ENCODE data around the gene CCM2. TPM values are rescaled to one million over a fixed set of nuclear protein-coding genes. Genes with fewer than 3 reads are reported as not detected.

Gene CCM2
- total RNA-seq, 3 donors from 2014 or later (not counting 1 experiment from before 2014, with no cell fraction given), result 66.2 to 104 (median 97.5) TPM

DNA sequence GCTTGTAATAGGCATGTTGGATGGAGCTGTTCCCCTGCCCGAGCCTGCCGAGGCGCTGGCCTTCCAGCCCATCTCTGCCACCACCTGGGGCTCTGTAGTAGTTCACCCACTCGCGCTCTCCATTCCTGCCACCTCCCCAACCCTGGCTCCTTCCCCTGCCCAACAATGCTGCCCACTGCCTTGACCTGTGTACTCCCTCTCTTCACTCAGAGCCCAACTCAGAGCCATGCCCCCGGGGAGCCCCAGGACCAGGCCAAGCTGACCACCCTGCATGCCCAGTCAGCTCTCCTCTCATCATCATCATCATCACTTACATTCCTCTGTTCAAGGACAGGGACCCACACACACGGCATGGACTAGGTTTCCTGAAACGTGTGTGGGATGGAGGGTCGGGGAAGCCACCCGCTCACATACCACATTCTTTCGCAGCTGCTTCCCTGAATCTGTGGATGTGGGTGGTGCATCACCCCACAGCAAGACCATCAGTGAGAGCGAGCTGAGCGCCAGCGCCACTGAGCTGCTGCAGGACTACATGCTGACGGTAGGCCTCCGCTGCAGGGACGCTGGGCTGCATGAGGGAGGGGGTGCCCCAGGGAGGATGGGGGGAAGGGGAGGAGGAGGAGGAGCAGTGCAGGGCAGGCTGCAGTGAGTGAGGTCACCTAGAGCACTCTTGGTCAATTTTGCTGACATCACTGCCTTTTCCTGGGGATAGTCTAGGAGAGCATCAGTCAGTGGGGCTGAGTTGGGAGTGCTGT, 73.2 kb downstream of the CCM2 start:
- H3K4me3 Mint-ChIP-seq, result no peak overlapping the region
- peaks cover 62% of the 10 kb centered on the region for H3K4me1 ChIP-seq (ENCODE audit: control insufficient read depth, insufficient read depth, low read length)
- H3K27me3 ChIP-seq (ENCODE audit: control insufficient read depth, insufficient read depth, low read length), result no peaks in the 10 kb centered on the region
- no peaks in the 10 kb centered on the region for H3K9me3 ChIP-seq (ENCODE audit: control insufficient read depth, insufficient read depth, low read length)
- intact Hi-C loops (cut with micrococcal nuclease), result loop anchor here (10.0 kb wide), 1 partner anchor 48 kb away; no protein-coding TSS in a partner anchor
- H3K36me3 Mint-ChIP-seq, result no peaks in the 10 kb centered on the region
- H3K27ac Mint-ChIP-seq, result peak overlapping the region; percentile 88 to 92
- H3K27ac ChIP-seq (ENCODE audit: low read length), result no peak overlapping the region
- no peak for ATAC-seq
- 87% methylated on average over 17 of the region's 17 CpGs for WGBS (ENCODE audit: insufficient coverage)
- no peaks in the 10 kb centered on the region for H3K9me3 Mint-ChIP-seq
- H3K27me3 Mint-ChIP-seq (ENCODE audit: low read depth in 2 of 2), result no peaks in the 10 kb centered on the region
- peaks cover 95% of the 10 kb centered on the region for H3K36me3 ChIP-seq (ENCODE audit: control insufficient read depth, insufficient read depth, low read length)
- TF ChIP-seq, protein P1, sequence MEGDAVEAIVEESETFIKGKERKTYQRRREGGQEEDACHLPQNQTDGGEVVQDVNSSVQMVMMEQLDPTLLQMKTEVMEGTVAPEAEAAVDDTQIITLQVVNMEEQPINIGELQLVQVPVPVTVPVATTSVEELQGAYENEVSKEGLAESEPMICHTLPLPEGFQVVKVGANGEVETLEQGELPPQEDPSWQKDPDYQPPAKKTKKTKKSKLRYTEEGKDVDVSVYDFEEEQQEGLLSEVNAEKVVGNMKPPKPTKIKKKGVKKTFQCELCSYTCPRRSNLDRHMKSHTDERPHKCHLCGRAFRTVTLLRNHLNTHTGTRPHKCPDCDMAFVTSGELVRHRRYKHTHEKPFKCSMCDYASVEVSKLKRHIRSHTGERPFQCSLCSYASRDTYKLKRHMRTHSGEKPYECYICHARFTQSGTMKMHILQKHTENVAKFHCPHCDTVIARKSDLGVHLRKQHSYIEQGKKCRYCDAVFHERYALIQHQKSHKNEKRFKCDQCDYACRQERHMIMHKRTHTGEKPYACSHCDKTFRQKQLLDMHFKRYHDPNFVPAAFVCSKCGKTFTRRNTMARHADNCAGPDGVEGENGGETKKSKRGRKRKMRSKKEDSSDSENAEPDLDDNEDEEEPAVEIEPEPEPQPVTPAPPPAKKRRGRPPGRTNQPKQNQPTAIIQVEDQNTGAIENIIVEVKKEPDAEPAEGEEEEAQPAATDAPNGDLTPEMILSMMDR (IDR thresholded peaks at IDR 0.05), result no peak
- H3K4me3 ChIP-seq (ENCODE audit: low read length), result no peak overlapping the region
- DNase-seq, result no peak
- H3K4me1 Mint-ChIP-seq, result peaks cover 59 to 70% of the 10 kb centered on the region in 2 donors

DNA sequence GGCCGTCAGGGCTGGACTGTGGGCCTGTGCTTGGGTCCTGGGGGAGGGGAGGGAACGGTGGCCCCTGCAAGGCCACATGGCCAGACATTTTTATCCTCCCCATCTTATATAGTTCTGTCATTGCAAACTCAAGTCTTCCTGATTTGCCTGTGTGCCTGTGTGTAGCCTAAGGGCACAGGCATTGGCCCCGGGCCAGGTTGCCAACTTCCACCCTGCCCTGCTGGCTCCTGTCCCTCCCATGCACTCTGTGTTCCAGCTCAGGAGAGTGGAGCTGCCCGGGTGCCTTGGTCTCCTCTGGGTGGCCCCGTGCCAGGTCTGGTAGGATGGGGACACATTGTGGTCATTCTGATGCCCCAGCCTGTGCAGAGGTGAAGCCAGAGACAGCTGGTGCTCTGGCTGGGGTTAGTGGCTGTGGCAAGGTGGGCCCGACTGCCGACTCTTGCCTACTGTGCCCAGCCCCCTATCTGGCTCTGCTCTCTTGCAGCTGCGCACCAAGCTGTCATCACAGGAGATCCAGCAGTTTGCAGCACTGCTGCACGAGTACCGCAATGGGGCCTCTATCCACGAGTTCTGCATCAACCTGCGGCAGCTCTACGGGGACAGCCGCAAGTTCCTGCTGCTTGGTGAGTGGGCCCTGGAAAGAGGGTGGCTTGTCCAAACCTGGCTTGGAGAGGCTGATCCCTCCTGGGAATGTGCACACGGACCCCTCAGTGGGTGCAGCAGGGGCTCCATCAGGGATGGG, 74.0 kb downstream of the CCM2 start:
- no peaks in the 10 kb centered on the region for H3K9me3 ChIP-seq (ENCODE audit: control insufficient read depth, insufficient read depth, low read length)
- ATAC-seq, result no peak
- WGBS (ENCODE audit: insufficient coverage), result 74% methylated on average over 14 of the region's 15 CpGs
- Mint-ChIP-seq H3K9me3 (no peaks in the 10 kb centered on the region), H3K4me1 (peaks cover 58 to 70% of the 10 kb centered on the region in 2 donors), H3K4me3 (peak overlapping the region; percentile 79), H3K27me3 (ENCODE audit: low read depth in 2 of 2) (no peaks in the 10 kb centered on the region), H3K27ac (peak overlapping the region; percentile 88 to 92), H3K36me3 (no peaks in the 10 kb centered on the region)
- DNase-seq, result no peak
- intact Hi-C loops (cut with micrococcal nuclease), result loop anchor here (10.0 kb wide), 1 partner anchor 49 kb away; no protein-coding TSS in a partner anchor
- H3K4me1 ChIP-seq (ENCODE audit: control insufficient read depth, insufficient read depth, low read length), result peaks cover 55% of the 10 kb centered on the region
- H3K4me3 ChIP-seq (ENCODE audit: low read length), result no peak overlapping the region
- peak overlapping the region; percentile 27 for H3K27ac ChIP-seq (ENCODE audit: low read length)
- TF ChIP-seq, protein P1 (IDR thresholded peaks at IDR 0.05), result no peak
- H3K27me3 ChIP-seq (ENCODE audit: control insufficient read depth, insufficient read depth, low read length), result no peaks in the 10 kb centered on the region
- peaks cover 87% of the 10 kb centered on the region for H3K36me3 ChIP-seq (ENCODE audit: control insufficient read depth, insufficient read depth, low read length)

DNA sequence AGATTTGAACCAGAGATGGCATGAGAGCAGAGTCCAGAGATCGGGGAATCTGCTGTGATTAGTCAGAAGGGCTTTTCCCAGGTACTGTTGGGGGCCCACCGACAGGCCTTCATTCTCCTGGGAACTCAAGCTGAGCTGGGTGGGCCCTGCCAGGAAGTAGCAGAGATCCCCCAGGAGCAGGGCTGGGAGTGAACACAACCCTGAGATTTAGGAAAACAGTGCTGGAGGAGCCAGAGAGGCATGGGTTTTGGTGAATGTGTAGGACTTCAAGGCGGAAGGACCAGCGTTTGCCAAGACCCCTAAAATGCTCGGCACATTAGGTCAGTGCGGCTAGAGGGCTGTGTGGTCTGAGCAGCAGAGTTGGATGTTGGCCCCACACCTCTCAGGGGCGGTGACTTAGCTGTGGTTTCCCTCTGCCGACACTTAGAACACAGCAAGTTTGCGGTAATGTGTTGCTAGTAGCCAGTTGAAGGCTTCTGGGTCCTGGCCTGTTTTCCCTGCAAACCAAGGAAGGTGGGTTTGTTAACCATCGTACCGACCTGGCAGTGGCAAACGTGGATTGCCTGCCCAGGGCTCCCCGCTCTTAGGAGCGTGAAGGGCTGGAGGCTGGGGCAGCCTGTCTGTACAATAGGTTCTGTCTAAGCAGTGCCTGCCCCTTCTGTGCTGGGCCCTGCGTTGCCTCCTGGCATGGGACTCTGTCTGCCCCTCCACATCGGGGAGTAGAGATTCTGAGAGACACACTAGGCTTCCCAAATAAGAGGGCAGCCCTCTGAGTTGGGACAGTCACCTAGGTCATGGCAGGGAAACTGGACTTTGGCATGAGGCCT, 74.7 kb downstream of the CCM2 start:
- no peaks in the 10 kb centered on the region for H3K36me3 Mint-ChIP-seq
- peak overlapping the region; percentile 88 to 92 for H3K27ac Mint-ChIP-seq

More for the DNA sequence above, 74.7 kb downstream of the CCM2 start:
- Mint-ChIP-seq H3K4me3 (peak overlapping the region; percentile 79), H3K27me3 (ENCODE audit: low read depth in 2 of 2) (no peaks in the 10 kb centered on the region), H3K9me3 (no peaks in the 10 kb centered on the region), H3K4me1 (peaks cover 58 to 77% of the 10 kb centered on the region in 2 donors)
- intact Hi-C loops (cut with micrococcal nuclease), result loop anchor here (5.0 to 10.0 kb wide), 2 partner anchors 50 to 63 kb away; no protein-coding TSS in a partner anchor
- ATAC-seq, result peak; percentile 70 to 90 (median 86)
- WGBS (ENCODE audit: insufficient coverage), result 61% methylated on average over 16 of the region's 16 CpGs
- Histone ChIP-seq H3K27me3 (ENCODE audit: control insufficient read depth, insufficient read depth, low read length) (no peaks in the 10 kb centered on the region), H3K4me3 (ENCODE audit: low read length) (no peak overlapping the region), H3K4me1 (ENCODE audit: control insufficient read depth, insufficient read depth, low read length) (peaks cover 55% of the 10 kb centered on the region), H3K36me3 (ENCODE audit: control insufficient read depth, insufficient read depth, low read length) (peaks cover 79% of the 10 kb centered on the region), H3K27ac (ENCODE audit: low read length) (peak overlapping the region; percentile 30), H3K9me3 (ENCODE audit: control insufficient read depth, insufficient read depth, low read length) (no peaks in the 10 kb centered on the region)
- DNase-seq, result peak in 1 of 2 donors; percentile 32
- TF ChIP-seq, protein P1 (IDR thresholded peaks at IDR 0.05), result no peak
